ENCODE measurements around the gene CALD1. TPM values are rescaled to one million over a fixed set of nuclear protein-coding genes. Genes with fewer than 3 reads are reported as not detected.

The CALD1 gene
- total RNA-seq, 2 donors from 2014 or later: 1,459 to 1,514 TPM

DNA sequence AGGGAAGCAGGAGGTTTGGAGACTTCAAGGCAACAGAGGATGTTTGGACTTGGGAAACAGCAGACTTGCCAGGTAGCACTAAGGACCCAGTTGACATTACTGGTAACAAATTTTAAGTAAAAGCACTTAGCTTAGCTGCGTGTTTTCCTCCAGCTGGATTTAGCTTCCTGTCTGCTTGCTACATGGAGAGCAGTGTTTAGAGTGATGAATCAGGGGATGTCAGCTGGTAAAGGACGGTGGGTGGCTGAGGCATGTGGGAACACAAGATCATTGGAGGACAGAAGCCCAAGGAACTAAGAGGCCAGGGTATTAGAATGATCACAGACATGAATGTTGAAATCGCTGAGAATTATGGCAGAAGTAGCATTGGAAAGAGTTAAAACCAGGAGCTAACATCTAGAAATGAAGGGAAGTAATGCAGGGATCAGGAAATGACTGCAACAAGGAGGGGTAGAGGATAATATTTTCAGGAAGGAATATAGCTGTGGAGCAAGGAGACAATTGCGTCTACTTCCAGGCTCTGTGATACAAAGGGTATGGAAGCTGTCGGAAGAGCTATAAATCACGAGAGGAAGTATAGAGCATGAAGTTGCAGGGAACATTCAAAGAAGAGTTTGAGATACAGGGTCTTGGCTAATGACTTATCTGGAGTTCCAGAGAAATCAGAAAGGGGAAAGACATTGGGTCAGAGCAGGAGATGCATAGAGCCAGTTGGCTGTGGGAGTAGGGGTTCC lies 34.4 kb downstream of the CALD1 start:
- intact Hi-C loops (cut with DNase I): no loop called here
- no peak for DNase-seq (ENCODE audit: low spot score)

DNA sequence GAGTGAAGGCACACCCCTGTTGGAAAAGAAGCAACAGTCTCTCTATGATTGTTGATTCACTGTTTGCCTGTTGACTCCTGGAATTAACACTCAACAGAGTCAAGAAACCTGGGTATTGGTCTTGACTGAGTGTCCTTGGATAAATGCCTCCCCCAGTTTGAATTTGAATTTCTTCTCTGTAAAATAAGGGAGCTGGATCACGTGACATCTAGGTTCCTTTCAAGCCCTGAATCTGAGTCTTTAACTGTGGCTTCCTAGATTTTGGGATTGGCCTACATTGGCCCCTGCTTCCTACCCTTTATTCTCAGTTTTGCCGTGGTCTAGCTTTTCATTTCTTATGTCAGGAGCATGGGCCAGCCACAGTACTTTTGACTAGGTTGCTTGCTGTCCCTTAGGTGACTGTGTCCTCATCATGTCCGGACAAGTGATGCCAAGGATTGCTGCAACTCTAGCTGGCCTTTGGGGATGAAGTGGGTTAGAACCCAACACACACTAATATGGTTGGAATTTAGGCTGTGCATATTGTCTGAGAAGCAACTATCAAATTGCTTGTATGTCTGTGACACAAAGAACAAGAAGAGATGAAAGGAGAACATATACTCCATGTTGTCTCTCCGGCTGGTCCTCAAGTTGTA lies 35.4 kb downstream of the CALD1 start:
- intact Hi-C loops (cut with DNase I): no loop called here
- no peak for DNase-seq (ENCODE audit: low spot score)

DNA sequence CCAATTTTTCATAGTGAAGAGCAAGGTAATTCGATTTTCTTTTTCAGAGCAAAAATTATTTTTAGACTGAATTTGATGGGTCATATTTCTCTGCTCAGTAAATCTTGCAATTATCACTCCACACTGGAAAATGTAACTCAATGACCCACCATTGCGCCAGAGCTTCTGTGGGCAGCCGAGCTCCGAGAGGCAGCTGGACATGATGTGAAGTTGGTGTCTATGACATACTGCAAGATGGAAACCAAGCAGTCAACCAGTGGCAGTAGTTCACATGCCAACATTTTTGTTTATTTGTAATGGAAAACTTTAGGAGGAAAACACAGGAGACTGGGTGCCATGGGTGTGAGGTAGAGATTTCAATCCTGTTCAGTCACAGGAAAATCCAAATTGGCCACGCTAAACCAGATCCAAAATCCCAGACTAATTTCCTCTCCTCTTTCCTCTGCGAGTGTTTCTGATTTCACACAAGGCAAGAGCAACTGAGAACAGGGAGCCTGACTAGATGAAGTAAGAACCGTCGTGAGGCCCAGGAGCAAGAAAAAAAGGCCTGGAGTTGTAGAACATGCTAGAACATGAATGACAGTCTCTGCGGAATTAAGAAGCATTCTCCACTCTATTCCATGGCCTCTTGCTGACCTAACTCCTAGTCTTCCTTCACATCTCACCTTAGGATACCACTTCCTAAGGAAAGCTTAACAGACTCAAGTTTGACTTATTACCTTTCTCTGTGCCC lies 39.3 kb downstream of the CALD1 start:
- DNase-seq (ENCODE audit: low spot score): no peak
- intact Hi-C loops (cut with DNase I): no loop called here

DNA sequence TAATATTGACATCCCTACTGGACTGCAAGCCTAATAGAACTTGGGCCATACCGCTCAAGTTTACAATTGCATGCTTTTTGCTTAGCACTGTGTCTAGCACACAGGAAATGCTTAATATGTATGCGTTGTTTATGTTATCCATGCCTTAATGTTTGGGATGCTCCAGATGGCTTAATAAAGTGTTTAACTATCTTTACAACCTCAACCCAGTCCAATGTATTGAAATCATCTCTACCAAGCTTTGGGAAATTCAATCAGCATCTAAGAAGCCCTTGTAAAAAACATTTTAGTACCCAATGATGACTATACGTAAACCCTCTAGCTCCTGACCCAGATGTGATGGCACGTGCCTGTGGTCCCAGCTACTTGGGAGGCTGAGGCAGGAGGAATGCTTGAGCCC lies 40.0 kb downstream of the CALD1 start:
- intact Hi-C loops (cut with DNase I): no loop called here
- DNase-seq (ENCODE audit: low spot score): no peak

DNA sequence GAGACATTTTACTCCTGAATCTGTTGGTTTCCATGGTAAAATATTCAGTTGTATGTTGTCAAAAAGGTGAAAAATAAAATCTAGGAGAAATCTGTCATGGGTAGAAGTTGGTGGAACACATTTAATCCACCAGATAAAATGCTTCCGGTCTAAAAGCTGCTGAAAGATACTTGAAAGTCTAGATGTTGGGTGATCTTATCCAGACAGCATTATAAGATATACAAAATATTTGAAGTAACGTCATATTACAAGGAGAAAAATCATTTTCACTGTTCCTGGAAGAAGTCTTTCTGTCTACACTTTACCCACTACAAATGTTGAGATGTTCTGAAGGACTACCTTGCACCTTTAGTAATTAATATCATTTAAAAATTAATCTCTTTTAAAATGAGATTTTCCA lies 40.9 kb downstream of the CALD1 start:
- DNase-seq (ENCODE audit: low spot score): no peak
- intact Hi-C loops (cut with DNase I): no loop called here

DNA sequence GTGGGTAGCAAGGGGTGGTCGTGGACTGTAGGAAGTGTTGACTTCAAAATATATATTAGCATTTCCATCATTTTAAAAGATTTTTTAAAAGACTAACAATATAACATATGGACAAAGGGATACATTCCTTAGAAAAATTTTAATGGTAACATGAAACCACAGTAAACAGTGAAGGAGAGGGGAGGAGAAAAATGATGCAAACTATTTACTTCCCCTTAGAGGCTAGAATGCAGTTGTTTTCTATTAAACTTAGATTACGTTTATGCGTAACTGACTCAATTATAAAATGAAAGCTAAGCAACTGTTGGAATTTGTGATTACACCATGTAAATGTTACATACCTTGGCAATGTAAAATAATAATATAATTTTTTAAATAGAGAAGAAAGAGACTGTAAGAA lies 41.3 kb downstream of the CALD1 start:
- intact Hi-C loops (cut with DNase I): no loop called here
- no peak for DNase-seq (ENCODE audit: low spot score)

DNA sequence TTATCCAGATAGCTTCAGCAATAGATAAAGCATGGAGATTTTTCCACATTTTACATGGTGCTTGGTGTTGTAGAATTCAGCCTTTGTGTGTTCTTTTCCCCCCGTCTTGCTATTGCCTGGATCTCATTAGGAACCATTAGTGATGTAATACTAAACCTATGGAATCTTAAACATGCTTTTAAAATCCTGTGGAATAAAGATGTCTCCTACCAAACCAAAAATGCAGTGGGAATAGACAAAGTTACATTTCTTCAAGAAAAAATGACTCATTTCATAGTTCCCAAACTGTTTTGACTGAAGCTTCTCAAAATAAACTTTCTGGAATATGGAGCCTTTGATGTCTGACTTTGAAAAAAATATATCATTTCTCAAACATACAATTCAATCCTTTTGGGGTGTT lies 44.0 kb downstream of the CALD1 start:
- DNase-seq (ENCODE audit: low spot score): no peak
- intact Hi-C loops (cut with DNase I): no loop called here

DNA sequence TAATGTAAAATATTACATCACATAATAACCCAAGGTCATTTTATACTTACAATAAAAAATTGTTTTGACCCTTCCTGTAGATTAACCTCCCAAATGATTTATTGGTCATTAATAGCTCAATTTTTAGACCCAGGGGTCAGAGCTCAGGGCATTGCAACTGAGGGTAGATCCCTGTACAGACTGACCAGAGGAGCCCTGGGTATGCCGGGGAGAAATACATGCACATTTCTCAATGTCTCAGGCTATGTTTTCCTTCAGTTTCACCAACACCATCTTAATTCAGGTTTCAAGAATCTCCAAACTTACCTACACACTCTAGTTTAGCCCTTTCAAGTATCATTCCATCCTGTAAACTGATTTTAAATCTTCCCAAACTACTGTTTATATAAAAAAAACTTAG lies 46.2 kb downstream of the CALD1 start:
- intact Hi-C loops (cut with DNase I): no loop called here
- DNase-seq (ENCODE audit: low spot score): no peak

DNA sequence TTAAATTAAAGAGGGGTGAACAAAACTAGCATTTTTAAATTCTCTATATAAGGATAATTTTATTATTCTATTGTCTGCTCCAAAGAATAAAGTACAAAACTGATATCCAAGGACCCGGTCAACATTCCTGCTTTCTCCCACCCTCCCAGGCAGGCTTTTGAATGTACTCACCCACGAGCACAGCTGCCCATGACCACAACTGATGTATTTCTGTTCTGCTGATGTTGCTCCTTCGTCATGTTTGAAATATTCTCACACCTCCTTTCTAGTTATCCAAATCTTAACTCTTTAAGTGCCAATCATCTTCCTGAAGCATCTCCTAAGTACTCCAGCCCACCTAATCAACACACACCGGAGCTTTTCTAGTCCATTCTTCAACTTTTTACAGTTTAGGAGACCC lies 46.7 kb downstream of the CALD1 start:
- intact Hi-C loops (cut with DNase I): no loop called here

DNA sequence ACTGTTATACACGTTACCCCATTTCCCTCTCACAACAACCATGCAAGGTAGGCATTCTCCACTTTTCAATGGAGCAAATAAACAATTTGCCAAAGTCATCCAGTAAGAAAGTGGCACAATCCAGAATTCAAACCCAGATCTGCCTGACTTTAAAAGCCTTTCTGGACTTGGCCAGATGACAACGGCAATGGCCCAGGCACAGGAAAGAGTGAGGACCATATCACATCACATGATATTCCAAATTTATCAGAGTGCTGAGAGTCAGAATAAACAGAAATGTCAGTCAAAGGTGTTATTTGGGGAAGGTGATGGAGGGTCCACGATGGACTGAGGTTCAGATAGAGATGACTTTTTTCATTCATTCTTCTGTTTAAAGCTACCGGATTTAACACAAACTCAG lies 48.0 kb downstream of the CALD1 start:
- DNase-seq (ENCODE audit: low spot score): no peak
- intact Hi-C loops (cut with DNase I): no loop called here

More for the DNA sequence above, 46.7 kb downstream of the CALD1 start:
- DNase-seq (ENCODE audit: low spot score): no peak

DNA sequence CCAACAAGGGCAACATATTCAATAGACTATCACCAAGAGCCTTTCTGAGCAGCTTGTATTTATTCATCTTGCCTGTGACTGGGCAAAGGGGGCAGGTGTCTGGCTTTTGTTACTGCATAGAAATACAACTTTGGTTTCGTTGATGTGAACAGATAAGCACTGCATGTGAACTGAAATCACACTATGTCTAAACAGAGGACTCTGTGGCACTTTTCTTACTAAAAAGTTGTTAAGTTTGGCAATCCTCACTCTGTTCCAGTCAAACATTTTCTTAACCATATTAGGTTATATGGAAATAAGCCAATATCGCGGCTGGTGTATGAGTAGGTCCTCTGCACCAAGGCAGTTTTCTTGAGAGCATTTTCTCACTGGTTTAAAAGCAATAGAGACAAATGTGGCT lies 48.5 kb downstream of the CALD1 start:
- intact Hi-C loops (cut with DNase I): no loop called here
- no peak for DNase-seq (ENCODE audit: low spot score)

DNA sequence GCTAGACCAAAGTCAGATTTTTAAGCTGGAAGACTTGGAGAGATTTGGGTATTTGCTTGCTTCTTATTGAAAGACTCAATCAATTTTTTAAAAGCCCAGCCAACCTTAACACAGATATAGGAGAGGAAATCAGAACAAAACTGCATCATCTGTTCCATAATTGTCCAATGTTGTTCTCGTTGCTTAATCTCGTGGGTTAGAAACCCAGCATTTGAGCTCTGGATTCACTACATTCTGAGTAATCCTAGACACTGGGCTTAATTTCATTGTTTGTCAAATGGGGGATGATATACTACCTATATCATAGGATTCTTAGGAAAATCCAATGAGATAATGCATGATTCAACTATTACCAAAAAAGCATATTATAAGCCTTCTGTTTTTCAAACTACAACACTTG lies 48.9 kb downstream of the CALD1 start:
- DNase-seq (ENCODE audit: low spot score): no peak
- intact Hi-C loops (cut with DNase I): no loop called here

DNA sequence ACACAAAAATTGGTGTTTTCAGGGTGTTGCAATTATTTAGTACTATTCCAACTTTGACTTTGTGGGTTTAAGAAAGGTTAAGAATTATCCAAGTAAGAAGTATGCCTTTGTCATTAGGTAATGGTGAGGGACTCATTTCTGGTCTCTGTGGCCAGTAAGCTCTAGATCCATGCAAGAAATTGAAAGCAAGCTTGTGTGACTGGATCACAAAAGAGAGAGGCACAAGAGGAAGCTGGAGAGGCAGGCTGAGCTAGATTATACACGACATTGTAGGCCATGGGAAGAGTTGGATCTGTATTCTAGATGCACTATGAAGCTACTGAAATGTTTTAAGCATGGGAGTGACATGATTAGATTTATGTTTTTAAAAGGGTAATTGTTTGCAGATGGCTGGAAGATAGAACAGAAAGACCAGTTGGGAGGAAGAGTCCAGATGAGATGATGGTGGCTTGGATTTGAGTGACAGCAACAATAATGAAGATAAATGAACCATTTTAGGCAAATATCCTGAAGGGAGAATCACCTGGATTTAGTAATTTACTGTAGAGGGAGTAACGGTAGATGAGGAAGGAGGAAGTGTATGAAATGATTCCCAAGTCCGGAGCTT lies 50.0 kb downstream of the CALD1 start:
- intact Hi-C loops (cut with DNase I): no loop called here
- DNase-seq (ENCODE audit: low spot score): no peak

DNA sequence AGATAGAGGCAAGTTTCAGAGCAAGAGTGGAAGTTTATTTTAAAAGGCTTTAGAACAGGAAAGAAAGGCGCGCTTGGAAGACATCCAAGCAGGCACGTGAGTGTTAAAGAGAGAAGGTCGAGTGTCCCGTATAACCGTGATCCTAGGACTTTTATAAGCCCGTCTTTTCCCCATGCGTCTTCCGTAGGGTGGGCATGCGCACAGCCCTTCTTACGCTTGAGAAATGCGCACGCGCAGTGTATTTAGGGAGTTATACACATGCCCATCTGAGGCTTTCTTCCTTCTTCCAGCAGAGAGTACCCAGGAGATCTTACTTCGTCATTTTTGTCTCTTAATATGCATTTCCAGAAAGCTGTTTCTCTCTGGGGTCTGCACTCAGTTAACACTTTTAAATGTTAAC lies 52.4 kb downstream of the CALD1 start:
- intact Hi-C loops (cut with DNase I): loop anchor here (5.0 kb wide), 2 partner anchors 45 to 50 kb away; no protein-coding TSS in a partner anchor
- no peak for DNase-seq (ENCODE audit: low spot score)

DNA sequence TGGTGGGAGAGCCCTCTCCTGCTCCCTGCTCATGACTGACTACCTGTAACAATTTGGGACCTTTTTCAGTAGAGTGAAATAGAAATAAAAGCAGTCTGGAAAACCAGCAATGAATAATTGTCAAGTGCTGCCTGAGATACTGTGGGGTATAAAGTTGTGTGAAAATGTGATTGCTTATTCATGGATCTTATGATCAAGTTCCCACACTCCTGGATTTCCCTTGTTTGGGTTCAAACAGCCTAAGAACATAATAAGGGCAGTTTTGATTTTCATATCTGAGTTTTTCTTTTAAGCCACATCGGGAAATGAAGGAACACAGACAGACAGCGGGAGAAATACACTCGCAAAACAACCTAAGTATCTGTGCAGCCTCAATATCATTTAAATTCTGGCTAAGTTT lies 52.9 kb downstream of the CALD1 start:
- intact Hi-C loops (cut with DNase I): loop anchor here (5.0 kb wide), 2 partner anchors 45 to 50 kb away; no protein-coding TSS in a partner anchor

DNA sequence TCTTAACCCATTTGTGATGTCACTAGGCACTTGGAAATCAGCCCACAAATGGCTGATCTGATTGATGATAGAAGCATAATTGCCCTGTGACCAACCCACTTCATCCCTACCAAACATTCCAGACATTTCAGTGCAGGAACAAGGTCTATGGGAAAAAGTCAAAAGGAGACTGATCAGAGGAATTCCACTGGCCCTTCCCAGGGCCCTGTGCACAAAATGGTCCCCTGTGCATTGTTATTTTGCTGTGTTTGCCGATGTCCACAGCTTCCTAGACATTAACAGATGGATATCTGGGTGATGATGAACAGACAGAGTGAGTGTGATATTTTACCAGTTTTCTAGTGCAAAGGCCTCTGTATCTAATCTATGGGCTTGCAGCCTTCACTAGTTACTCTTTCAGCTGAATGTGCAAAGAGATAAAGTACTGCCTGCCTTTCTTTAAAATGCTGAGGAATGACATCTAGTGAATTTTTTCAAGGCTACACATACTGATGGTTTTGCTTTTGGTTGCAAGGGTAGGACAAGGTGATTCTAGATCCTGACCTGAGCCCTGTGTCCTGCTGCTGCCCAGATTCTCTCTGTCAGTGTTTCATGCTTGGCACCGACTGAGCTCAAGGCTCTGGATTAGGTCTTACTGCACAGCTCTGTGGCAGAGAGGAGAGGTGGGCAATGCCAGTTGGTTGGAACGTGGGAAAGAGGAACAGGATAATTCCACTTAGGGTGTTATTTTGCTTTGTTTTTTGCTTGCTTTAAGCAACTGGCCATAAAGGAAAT lies 55.4 kb downstream of the CALD1 start:
- no peak for DNase-seq (ENCODE audit: low spot score)
- intact Hi-C loops (cut with DNase I): loop anchor here (5.0 kb wide), 2 partner anchors 48 to 53 kb away; no protein-coding TSS in a partner anchor

More for the DNA sequence above, 52.9 kb downstream of the CALD1 start:
- DNase-seq (ENCODE audit: low spot score): no peak

DNA sequence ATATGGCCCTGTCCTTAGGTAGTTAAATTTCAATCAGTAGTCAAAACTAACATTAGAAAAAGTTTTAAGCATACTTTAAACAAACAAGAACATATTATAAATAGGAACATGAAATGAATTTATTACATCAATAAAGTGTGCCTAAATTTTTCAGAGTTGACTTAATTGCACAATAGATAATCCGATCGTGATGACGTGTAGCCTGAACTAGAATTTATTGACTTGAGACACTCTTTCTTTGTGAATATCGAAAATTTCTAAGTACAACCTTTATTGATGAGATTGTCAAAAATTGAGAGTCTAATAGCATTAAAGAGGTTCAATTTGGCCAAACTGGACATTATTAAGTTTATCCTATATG lies 56.0 kb downstream of the CALD1 start:
- intact Hi-C loops (cut with DNase I): no loop called here
- no peak for DNase-seq (ENCODE audit: low spot score)

DNA sequence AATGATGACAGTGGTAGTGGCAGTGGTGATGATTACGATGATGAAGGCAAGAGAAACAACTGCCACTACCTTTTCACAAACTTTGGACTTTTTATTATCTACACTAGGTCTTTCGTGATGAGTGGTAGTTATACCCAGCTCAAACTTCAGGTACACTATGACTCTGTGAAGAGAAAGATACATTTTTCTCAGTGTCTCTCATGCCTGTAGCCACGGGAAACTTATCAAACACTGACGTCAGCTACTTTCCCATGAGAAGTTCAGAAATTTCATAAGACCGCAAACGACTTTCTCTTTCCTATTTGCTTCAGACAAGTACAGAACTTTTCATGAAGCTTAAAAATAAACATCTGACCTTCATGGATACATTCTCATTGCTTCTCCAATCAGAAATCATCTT lies 57.0 kb downstream of the CALD1 start:
- intact Hi-C loops (cut with DNase I): no loop called here
- no peak for DNase-seq (ENCODE audit: low spot score)

DNA sequence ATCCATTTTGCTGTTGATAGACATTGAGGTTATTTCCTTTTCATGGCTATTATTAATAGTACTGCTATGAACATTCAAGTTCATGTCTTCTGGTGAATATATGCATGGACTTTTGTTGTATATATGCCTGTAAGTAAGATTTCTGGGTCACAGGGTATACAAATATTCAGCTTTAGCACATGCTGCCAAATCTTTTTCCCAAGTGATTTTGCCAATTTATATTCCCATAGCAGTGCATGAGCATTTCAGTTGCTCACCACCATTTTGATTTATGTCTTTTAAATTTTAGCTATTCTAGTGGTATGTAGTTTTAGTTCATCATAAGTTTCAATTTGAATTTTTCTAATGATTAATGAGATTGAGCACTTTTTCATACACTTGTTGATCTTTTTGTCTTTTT lies 59.9 kb downstream of the CALD1 start:
- DNase-seq (ENCODE audit: low spot score): no peak
- intact Hi-C loops (cut with DNase I): no loop called here

Measured in posterior vena cava (tissue), 2 donors.